ENCODE results near the gene ZBED5. TPM values are rescaled to one million over a fixed set of nuclear protein-coding genes. Genes with fewer than 3 reads are reported as not detected.

ZBED5 gene
- total RNA-seq, 4 donors from 2014 or later: 27.3 to 36.5 (median 28.3) TPM

DNA sequence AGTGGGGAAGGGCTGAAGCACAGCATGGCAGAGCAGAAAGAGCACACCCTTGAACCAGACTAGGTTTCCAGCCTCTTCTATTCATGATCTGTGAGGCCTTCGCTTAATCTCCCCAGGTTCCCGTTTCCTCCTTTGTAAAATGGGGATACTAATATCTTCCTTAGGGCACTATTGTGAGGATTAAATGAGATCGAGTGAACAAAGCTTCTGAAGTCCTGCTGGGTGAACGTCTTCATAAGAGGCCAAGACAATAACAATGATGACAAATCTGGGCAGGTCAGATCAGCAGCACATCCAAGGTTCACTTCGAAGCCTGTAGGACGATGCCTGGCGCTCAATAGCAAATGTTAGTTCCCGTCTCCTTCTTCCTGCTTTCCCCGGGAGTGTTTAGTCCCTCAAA, 38.6 kb upstream of the ZBED5 start:
- no peaks in the 10 kb centered on the region for H3K27me3 ChIP-seq
- 82% methylated on average over 9 of the region's 9 CpGs for WGBS
- no peaks in the 10 kb centered on the region for H3K36me3 ChIP-seq
- no peaks in the 10 kb centered on the region for H3K9me3 ChIP-seq
- H3K4me3 ChIP-seq: no peak overlapping the region
- TF ChIP-seq POLR2AphosphoS5 (IDR thresholded peaks at IDR 0.05) (no peak), POLR2A (IDR thresholded peaks at IDR 0.05; ENCODE audit: low read depth) (no peak), EP300 (IDR thresholded peaks at IDR 0.05) (no peak)
- TF ChIP-seq, protein P1, sequence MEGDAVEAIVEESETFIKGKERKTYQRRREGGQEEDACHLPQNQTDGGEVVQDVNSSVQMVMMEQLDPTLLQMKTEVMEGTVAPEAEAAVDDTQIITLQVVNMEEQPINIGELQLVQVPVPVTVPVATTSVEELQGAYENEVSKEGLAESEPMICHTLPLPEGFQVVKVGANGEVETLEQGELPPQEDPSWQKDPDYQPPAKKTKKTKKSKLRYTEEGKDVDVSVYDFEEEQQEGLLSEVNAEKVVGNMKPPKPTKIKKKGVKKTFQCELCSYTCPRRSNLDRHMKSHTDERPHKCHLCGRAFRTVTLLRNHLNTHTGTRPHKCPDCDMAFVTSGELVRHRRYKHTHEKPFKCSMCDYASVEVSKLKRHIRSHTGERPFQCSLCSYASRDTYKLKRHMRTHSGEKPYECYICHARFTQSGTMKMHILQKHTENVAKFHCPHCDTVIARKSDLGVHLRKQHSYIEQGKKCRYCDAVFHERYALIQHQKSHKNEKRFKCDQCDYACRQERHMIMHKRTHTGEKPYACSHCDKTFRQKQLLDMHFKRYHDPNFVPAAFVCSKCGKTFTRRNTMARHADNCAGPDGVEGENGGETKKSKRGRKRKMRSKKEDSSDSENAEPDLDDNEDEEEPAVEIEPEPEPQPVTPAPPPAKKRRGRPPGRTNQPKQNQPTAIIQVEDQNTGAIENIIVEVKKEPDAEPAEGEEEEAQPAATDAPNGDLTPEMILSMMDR (IDR thresholded peaks at IDR 0.05): no peak
- intact Hi-C loops (cut with DNase I): loop anchor here (5.0 kb wide), 1 partner anchor 34 kb away; no protein-coding TSS in a partner anchor
- H3K27ac ChIP-seq (replicated peaks in 1 of 4): no peak overlapping the region
- peaks cover 39 to 54% (median 45%) of the 10 kb centered on the region in 4 donors for H3K4me1 ChIP-seq
- DNase-seq (ENCODE audit: extremely low spot score): no peak

DNA sequence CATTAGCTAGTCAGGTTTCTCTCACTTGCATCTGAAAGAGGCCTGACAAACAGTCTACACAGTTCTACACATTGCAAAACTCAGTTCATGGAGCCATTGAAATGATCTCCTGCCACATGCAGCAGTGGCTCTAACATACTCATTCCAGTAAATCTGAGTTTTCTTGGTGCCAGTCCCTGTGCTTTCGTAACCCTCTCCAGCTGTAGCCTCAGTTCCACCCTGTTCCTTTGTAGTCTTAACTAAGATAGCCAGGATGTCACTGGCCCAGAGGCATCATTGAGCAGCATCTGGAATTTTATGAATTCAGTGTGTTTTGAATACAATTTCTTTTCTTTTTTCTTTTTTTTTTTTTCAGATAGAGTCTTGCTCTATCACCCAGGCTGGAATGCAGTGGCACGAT, 37.4 kb upstream of the ZBED5 start:
- no peak for DNase-seq (ENCODE audit: extremely low spot score)
- H3K4me1 ChIP-seq: peaks cover 31 to 42% (median 33%) of the 10 kb centered on the region in 4 donors
- H3K27me3 ChIP-seq: no peaks in the 10 kb centered on the region
- H3K27ac ChIP-seq (replicated peaks in 1 of 4): no peak overlapping the region
- no peaks in the 10 kb centered on the region for H3K9me3 ChIP-seq
- H3K4me3 ChIP-seq: no peak overlapping the region
- TF ChIP-seq EP300 (IDR thresholded peaks at IDR 0.05) (no peak), POLR2A (IDR thresholded peaks at IDR 0.05; ENCODE audit: low read depth) (no peak), POLR2AphosphoS5 (IDR thresholded peaks at IDR 0.05) (no peak)
- TF ChIP-seq, protein P1 (IDR thresholded peaks at IDR 0.05): no peak
- intact Hi-C loops (cut with DNase I): loop anchor here (5.0 kb wide), 1 partner anchor 33 kb away; no protein-coding TSS in a partner anchor
- no peaks in the 10 kb centered on the region for H3K36me3 ChIP-seq
- WGBS: 92% methylated on average over 2 of the region's 2 CpGs

DNA sequence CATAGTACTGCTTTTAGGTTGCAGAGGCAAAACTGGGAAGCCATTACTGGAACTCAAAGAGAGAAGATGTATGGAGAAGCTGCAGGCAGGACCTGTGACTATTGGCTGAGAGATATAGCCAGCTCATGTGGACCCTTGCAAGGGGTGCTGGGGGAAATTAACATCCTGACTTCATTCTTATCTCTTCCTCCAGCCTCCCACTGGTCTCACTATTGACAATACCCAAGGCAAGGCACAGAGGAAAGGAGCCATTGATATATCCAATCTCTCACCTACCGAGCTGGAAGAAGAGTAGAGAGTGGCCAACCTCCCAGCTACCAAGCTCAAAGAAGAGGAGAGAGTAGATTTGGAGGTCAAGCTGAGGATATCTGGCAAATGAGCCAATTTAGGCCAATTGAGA, 36.8 kb upstream of the ZBED5 start:
- Histone ChIP-seq H3K4me1 (peaks cover 25 to 35% (median 27%) of the 10 kb centered on the region in 4 donors), H3K9me3 (no peaks in the 10 kb centered on the region), H3K36me3 (no peaks in the 10 kb centered on the region), H3K27ac (replicated peaks in 1 of 4) (peak overlapping the region in 1 of 4 donors; percentile 53), H3K4me3 (no peak overlapping the region), H3K27me3 (no peaks in the 10 kb centered on the region)
- WGBS: 95% methylated on average over 1 of the region's 1 CpG
- intact Hi-C loops (cut with DNase I): loop anchor here (5.0 kb wide), 1 partner anchor 32 kb away; no protein-coding TSS in a partner anchor
- DNase-seq (ENCODE audit: extremely low spot score): no peak
- TF ChIP-seq POLR2AphosphoS5 (IDR thresholded peaks at IDR 0.05) (no peak), POLR2A (IDR thresholded peaks at IDR 0.05; ENCODE audit: low read depth) (no peak), EP300 (IDR thresholded peaks at IDR 0.05) (no peak)
- TF ChIP-seq, protein P1 (IDR thresholded peaks at IDR 0.05): no peak

DNA sequence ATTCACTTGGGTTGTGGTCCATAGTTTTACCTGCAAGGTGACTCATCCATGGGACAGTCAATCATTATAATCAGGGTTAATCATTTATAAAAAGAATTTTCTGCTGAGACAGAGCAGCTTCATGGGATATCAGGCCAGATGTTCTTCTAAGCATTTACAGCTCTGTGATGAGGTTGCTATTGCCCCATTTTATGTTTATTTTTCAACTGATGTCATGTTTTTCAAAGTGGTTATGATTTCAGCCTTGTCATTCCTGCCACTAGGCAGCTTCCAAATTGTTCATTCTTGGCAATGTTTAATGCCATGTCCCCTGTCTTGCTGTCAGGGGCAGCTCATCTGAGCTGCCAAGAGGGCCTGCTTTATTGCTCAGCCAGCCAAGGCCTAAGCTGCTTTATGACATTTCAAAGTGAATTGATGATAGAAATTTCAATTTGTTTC, 35.9 kb upstream of the ZBED5 start:
- Histone ChIP-seq H3K27me3 (no peaks in the 10 kb centered on the region), H3K27ac (replicated peaks in 1 of 4) (peak overlapping the region; percentile 13 to 53 (median 30)), H3K4me3 (no peak overlapping the region), H3K36me3 (no peaks in the 10 kb centered on the region), H3K4me1 (peaks cover 16 to 26% (median 17%) of the 10 kb centered on the region in 4 donors), H3K9me3 (no peaks in the 10 kb centered on the region)
- TF ChIP-seq EP300 (IDR thresholded peaks at IDR 0.05): no peak
- TF ChIP-seq, protein P1 (IDR thresholded peaks at IDR 0.05): peak in 1 of 3 experiments; percentile 42
- no peak for TF ChIP-seq POLR2AphosphoS5 (IDR thresholded peaks at IDR 0.05)
- TF ChIP-seq POLR2A (IDR thresholded peaks at IDR 0.05; ENCODE audit: low read depth): no peak
- no peak for DNase-seq (ENCODE audit: extremely low spot score)
- intact Hi-C loops (cut with DNase I): no loop called here

DNA sequence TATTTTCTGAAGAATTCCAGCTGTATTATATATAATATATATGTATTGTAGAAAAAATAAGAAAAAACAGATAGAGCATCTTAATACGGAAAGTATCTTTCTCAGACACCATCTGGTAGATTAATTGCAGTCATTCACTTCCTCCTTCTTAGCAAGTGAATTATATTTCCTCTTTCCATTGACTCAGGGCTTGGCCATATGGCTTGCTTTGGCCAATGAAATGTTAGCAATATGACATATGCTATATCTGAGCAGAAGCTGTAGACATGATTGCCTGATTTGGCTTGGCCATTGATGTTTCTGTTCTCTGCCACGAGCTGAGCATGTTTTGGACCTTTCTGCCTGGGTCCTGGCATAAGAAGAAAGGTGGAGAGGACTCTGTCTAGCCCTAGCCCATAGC, 34.4 kb upstream of the ZBED5 start:
- H3K9me3 ChIP-seq: no peaks in the 10 kb centered on the region
- no peak for DNase-seq (ENCODE audit: extremely low spot score)
- no peak overlapping the region for H3K27ac ChIP-seq (replicated peaks in 1 of 4)
- intact Hi-C loops (cut with DNase I): no loop called here
- WGBS: 58% methylated on average over 2 of the region's 2 CpGs
- no peaks in the 10 kb centered on the region for H3K36me3 ChIP-seq
- peaks cover 7 to 16% (median 14%) of the 10 kb centered on the region in 4 donors for H3K4me1 ChIP-seq
- TF ChIP-seq, protein P1 (IDR thresholded peaks at IDR 0.05): no peak
- no peak for TF ChIP-seq POLR2A (IDR thresholded peaks at IDR 0.05; ENCODE audit: low read depth)
- TF ChIP-seq POLR2AphosphoS5 (IDR thresholded peaks at IDR 0.05): no peak
- no peak for TF ChIP-seq EP300 (IDR thresholded peaks at IDR 0.05)
- H3K4me3 ChIP-seq: no peak overlapping the region
- H3K27me3 ChIP-seq: no peaks in the 10 kb centered on the region
